Loucy (cell line): ENCODE data around the gene CYCS.

Experiments
- H2AFZ ChIP-seq: fragments of 200-600 bp; sonication (generic); 2 replicates; pipeline ENCODE4 v1.6.0; 2016; ENCODE audit warnings: antibody characterized with exemption, mild to moderate bottlenecking, low read length, moderate library complexity
- H3F3A ChIP-seq: fragments of 200-600 bp; 2 replicates; pipeline ENCODE4 v1.6.0; 2016; ENCODE audit warnings: antibody characterized with exemption, low read depth, mild to moderate bottlenecking
- H3K27me3 ChIP-seq: fragments of 200-600 bp; sonication (generic); 2 replicates; pipeline ENCODE4 v1.6.1; 2014; ENCODE audit warnings: low read length, mild to moderate bottlenecking; ENCODE audit not compliant: insufficient read depth, poor library complexity, severe bottlenecking
- H3K36me3 ChIP-seq: fragments of 200-600 bp; sonication (generic); 2 replicates; pipeline ENCODE4 v1.6.1; 2016; ENCODE audit warnings: low read length; ENCODE audit not compliant: insufficient read depth
- H3K4me1 ChIP-seq: fragments of 200-600 bp; sonication (generic); 2 replicates; pipeline ENCODE4 v1.5.1; 2014; ENCODE audit warnings: low read length, mild to moderate bottlenecking; ENCODE audit not compliant: insufficient read depth, poor library complexity, severe bottlenecking
- H3K4me2 ChIP-seq: fragments of 200-600 bp; sonication (generic); 2 replicates; pipeline ENCODE4 v1.6.0; 2014; ENCODE audit warnings: antibody characterized with exemption, low read length, low read depth, mild to moderate bottlenecking; ENCODE audit not compliant: poor library complexity, severe bottlenecking
- H3K4me3 ChIP-seq: fragments of 200-600 bp; sonication (generic); 2 replicates; pipeline ENCODE4 v1.5.1; 2014; ENCODE audit warnings: low read length, mild to moderate bottlenecking, mixed read lengths; ENCODE audit not compliant: poor library complexity, severe bottlenecking
- H3K79me2 ChIP-seq: fragments of 200-600 bp; sonication (generic); 2 replicates; pipeline ENCODE4 v1.6.1; 2014; ENCODE audit warnings: low read length; ENCODE audit not compliant: insufficient read depth
- H3K9ac ChIP-seq: fragments of 200-600 bp; sonication (generic); 2 replicates; pipeline ENCODE4 v1.6.0; 2014; ENCODE audit warnings: mild to moderate bottlenecking, low read depth, low read length, moderate library complexity; ENCODE audit not compliant: poor library complexity, severe bottlenecking
- H3K9me2 ChIP-seq: fragments of 200-600 bp; sonication (generic); replicated peaks from 2 replicates; pipeline ENCODE4 v1.6.1; 2016; ENCODE audit warnings: low read depth, low read length, mixed read lengths
- H3K9me3 ChIP-seq: fragments of 200-600 bp; sonication (generic); 2 replicates; pipeline ENCODE4 v1.6.1; 2014; ENCODE audit warnings: mild to moderate bottlenecking, antibody characterized with exemption, low read length, low read depth; ENCODE audit not compliant: insufficient read depth
- H4K20me1 ChIP-seq: fragments of 200-600 bp; sonication (generic); 2 replicates; pipeline ENCODE4 v1.6.0; 2014; ENCODE audit warnings: antibody characterized with exemption, low read length, mild to moderate bottlenecking; ENCODE audit not compliant: insufficient read depth, poor library complexity, severe bottlenecking
- CTCF ChIP-seq: fragments of 200-600 bp; sonication (generic); conservative IDR thresholded peaks from 2 replicates; pipeline ENCODE4 v1.5.1; 2014; ENCODE audit warnings: mild to moderate bottlenecking, antibody characterized with exemption, low read length
- EZH2phosphoT487 ChIP-seq: fragments of 200-600 bp; IDR thresholded peaks from 2 replicates; pipeline ENCODE4 v1.6.1; 2018; ENCODE audit warnings: antibody characterized with exemption, mild to moderate bottlenecking, moderate library complexity, borderline replicate concordance

CYCS gene

GRCh38 chr7:25103773-25104172 lies 21.3 kb downstream of the CYCS start:
- Histone ChIP-seq H2AFZ (no peak overlapping the region), H3K9me2 (no peaks in the 10 kb centered on the region), H3K27me3 (no peaks in the 10 kb centered on the region), H3K9ac (no peak overlapping the region), H3K4me2 (no peak overlapping the region), H3K79me2 (no peaks in the 10 kb centered on the region), H4K20me1 (no peaks in the 10 kb centered on the region), H3K4me3 (no peak overlapping the region), H3K4me1 (no peaks in the 10 kb centered on the region), H3K9me3 (no peaks in the 10 kb centered on the region), H3K36me3 (no peaks in the 10 kb centered on the region), H3F3A (no peaks in the 10 kb centered on the region)
- TF ChIP-seq EZH2phosphoT487 (no peak), CTCF (no peak)

- H3K4me1 ChIP-seq: no peaks in the 10 kb centered on the region
- H3K9me2 ChIP-seq: no peaks in the 10 kb centered on the region
- TF ChIP-seq CTCF (no peak), EZH2phosphoT487 (no peak)
- H3K9ac ChIP-seq: no peak overlapping the region
- H3F3A ChIP-seq: no peaks in the 10 kb centered on the region
- no peak overlapping the region for H3K4me2 ChIP-seq
- no peak overlapping the region for H3K4me3 ChIP-seq
- no peaks in the 10 kb centered on the region for H3K36me3 ChIP-seq
- no peaks in the 10 kb centered on the region for H3K27me3 ChIP-seq
- H4K20me1 ChIP-seq: no peaks in the 10 kb centered on the region
- no peak overlapping the region for H2AFZ ChIP-seq
- H3K79me2 ChIP-seq: no peaks in the 10 kb centered on the region
- H3K9me3 ChIP-seq: no peaks in the 10 kb centered on the region
These were observed 23.2 kb downstream of the CYCS start for GRCh38 chr7:25101817-25102216.

GRCh38 chr7:25098096-25099046 lies 26.7 kb downstream of the CYCS start:
- no peaks in the 10 kb centered on the region for H3F3A ChIP-seq
- no peaks in the 10 kb centered on the region for H3K9me3 ChIP-seq
- no peak overlapping the region for H3K4me3 ChIP-seq
- H3K27me3 ChIP-seq: no peaks in the 10 kb centered on the region
- H2AFZ ChIP-seq: 0 out of 2 replicates have a peak overlapping the region, but pooled peaks have one; percentile 3
- H3K4me1 ChIP-seq: peaks cover 3% of the 10 kb centered on the region
- no peak overlapping the region for H3K4me2 ChIP-seq
- H3K79me2 ChIP-seq: no peaks in the 10 kb centered on the region
- H4K20me1 ChIP-seq: no peaks in the 10 kb centered on the region
- H3K9ac ChIP-seq: no peak overlapping the region
- TF ChIP-seq EZH2phosphoT487: no peak
- TF ChIP-seq CTCF: peak; percentile 97
- no peaks in the 10 kb centered on the region for H3K36me3 ChIP-seq
- H3K9me2 ChIP-seq: no peaks in the 10 kb centered on the region
